GM18502 (cell line): ENCODE measurements around the gene ZNF664.

ENCODE experiments used
- ATAC-seq: cut with Tn5 transposase; IDR thresholded peaks from one replicate; pipeline ENCODE4 v1.9.1; 2021; ENCODE audit warnings: mild to moderate bottlenecking; ENCODE audit not compliant: unreplicated experiment, poor library complexity

The ZNF664 gene

GRCh38 chr12:124006085-124006845 lies 33.2 kb downstream of the ZNF664 start:
- ATAC-seq, result no peak

DNA sequence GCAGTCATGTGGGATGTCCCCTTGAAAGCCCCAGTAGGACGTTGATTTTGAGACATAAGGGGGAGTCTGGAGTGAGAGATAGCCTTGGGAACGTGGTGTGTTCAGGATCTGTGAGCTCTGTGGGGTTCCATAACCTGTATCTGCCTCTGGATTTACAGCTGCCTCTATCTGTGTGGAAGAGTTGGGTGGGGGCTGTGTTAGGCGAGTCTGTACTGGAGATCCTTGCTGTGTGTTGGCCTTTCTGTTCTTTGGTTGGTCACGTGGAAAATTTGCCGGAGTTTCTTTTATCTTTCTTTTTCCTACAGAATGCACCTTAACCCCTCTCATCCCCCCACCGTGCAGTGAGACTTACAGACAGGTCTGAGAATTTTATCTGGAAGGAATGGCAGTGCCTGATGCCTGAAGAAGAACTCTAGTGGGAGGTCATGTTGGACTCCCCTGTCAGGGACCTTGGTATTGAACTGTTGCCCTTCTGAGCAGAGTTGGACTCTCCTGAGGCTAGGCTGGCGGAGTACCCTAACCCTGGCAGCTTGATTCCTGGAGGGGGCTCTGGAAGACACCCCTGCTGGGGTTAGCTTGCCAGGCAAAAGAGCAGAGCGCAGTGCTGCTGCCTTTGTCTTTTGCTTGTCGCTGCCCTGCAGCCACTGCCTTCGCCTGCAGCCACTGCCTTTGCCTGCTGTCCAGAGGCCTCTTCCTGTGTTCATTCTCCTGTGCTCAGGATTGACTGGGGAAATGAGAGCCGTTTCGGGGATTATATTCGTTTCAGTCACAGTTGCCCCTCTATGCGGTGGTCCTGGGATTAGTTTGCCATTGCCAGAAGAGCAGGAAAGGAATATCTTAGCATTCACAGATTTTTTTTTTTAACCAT lies 34.1 kb downstream of the ZNF664 start:
- ATAC-seq, result no peak

DNA sequence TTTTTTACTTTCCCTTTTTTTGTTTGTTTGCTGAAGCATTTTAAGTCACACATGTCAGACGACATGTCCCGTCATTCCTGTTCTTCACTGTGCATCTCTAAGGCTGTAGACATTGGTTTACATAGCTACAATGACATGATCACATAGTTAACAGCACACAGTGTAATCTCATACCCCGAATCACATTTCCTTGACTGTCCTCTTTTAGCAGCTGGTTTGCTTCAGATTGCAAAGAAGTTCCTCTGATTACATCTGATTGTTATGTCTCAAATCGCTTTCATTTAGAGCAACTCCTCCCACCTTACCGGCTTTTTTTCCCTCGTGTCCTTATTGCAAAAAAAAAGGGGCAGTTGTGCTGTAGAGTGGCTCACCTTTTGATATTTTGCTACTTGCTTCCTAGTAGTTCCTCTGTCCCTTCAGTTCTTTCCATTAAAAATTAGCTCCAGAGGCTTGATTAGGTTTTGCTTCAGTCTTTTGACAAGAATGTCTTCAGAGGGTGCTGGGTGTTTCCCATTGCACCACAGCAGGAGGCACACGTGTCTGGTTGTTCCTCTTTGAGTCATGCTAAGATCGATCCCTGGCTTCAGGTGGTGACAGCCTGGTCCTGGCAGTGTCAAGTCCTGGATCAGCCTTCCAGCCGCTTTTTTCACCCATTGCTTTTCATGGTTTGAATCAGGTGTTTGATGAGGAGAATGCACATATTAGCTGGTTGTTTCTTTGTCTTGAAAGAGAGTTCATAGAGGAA lies 35.0 kb downstream of the ZNF664 start:
- ATAC-seq, result no peak

GRCh38 chr12:124008595-124008994 lies 35.6 kb downstream of the ZNF664 start:
- no peak for ATAC-seq

DNA sequence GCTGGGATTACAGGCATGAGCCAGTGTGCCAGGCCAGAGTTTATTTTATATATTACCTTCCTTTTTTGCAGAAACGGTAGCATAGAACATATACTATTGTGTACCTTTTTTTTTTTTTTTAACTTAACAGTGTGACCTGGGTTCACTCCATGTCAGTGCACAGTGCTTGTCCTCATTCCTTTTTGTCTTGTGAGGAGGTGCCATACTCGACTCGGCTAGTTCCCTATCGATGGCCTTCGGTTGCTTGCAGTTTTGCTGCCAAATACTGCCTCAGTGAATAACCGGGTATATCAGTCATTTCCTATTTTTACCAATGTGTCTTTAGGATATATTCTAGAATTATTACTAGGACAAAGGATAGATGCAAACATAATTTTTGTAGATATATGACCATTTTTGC lies 36.8 kb downstream of the ZNF664 start:
- ATAC-seq, result no peak

GRCh38 chr12:124010687-124011086 lies 37.7 kb downstream of the ZNF664 start:
- ATAC-seq, result no peak

DNA sequence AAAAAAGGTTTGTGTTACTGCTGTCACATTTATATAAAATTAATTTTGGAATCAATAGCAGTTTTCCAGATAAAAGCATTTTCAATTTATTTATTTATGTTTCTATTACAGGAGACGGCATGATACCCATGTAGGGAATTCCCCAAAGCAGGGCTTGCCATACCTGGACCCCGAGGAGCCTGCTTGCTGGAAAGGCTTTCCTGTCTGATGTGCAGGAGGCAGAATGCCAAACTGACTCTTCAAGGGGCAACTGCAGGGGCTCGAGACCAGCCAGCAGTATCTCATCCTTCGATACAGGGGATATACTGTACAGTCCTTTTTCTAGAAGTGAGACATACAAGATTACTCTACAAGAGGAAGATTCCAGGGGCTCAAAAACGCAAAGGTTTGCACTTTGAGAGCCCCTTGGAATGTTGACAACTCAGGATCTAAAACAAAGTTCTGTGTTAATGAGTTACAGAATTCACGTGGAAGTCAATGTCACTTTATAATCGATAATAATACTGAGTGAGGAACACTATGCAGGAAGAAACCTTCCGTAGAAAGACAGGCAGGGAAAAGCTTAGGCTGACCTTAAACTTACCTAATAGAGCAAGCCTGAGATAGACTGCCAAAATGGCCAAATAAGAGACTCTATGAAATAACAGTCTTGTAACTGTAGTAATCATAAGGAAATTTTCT lies 38.6 kb downstream of the ZNF664 start:
- no peak for ATAC-seq

GRCh38 chr12:124013073-124013472 lies 40.1 kb downstream of the ZNF664 start:
- ATAC-seq, result no peak

GRCh38 chr12:124015494-124016461 lies 42.8 kb downstream of the ZNF664 start:
- no peak for ATAC-seq

- ATAC-seq, result no peak
Measured at GRCh38 chr12:124017064-124017463, 44.0 kb downstream of the ZNF664 start.

DNA sequence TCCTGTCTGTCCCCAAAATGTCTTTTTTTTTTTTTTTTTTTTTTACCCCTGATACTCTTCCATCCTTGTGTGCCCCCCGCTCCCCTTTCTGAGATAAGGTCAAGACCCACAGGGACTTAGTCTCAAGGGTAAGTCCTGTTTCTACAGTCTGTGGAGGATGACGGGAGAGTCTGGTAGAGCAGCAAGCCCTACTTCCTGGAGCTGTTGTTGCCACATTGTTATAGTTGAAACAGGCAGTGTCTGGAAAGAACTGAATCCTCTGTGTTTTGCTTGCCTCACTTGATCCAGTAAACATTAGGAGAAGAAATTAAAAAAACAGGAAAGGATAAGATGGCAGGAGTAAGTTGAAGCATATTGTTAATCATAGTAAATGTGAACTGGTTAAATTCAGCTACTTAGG lies 45.5 kb downstream of the ZNF664 start:
- ATAC-seq, result no peak

DNA sequence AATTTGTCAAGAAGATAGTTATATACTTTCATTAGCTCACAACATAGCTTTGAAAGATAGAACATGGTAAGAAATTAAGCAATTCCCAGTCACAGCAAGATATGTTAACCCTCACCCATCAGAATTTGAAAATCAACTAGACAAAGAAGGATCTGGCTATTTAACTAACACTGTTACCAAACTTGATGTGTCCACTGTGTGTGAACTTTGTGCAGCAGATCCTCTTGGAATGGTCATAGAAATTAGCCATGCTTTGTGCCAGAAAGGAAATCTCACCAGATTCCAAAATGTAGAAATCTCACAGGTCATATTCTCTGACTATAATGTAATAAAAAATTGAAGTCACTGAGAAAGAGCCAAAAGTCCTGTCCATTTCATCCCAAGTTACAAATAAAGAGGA lies 46.1 kb downstream of the ZNF664 start:
- no peak for ATAC-seq

DNA sequence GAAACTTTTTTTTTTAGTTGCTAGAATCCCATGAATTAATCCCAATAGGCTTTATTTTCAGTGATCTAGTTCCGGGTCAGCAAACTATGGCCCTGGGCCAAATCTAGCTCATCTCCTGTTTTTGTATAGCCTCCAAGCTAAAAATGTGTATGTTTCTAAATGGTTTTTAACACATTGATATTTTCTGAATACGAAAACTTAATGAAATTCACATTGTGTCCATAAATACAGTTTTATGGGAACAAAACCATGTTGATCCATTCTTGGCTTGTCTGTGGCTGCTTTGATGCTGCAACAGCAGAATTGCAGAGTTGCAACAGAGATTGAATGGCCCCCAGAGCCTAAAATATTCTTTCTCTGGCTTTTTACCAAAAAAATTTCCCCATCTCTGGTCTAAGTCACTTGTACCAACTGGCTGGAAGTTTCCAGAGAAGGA lies 47.5 kb downstream of the ZNF664 start:
- no peak for ATAC-seq

- no peak for ATAC-seq
Measured at GRCh38 chr12:124021007-124021406, 48.0 kb downstream of the ZNF664 start.

DNA sequence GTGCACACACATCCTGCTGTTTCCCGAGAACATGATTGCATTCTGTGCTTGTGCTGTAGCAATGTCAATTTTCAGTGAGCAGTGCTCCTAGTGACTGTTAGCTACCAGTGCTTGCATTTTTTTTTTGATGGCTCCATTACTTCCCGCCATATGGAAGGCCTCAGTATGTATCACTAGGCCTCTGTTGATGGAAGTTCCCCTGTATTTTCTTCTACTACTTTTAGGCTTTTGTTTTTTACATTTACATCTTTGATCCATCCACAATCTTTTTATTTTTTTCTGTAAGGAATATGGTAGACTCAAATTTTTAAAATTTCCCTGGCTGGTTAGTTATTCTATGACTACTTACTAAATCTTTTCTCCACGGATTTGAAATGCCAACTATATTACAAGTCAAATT lies 49.1 kb downstream of the ZNF664 start:
- ATAC-seq, result no peak

GRCh38 chr12:124024263-124024678 lies 51.3 kb downstream of the ZNF664 start:
- ATAC-seq, result no peak

GRCh38 chr12:124024776-124025175 lies 51.8 kb downstream of the ZNF664 start:
- ATAC-seq, result no peak

- ATAC-seq, result no peak
Measured at GRCh38 chr12:124025661-124026060, 52.6 kb downstream of the ZNF664 start.
